Stimulated activated CD8-positive, alpha-beta memory T cell treated with anti-CD3 and anti-CD28 coated beads, Interleukin-2, amount 100 ng/mL, for 1 hour (primary cell): ENCODE results near the gene RNASE13.

Experiments used
- DNase-seq, 2 donors: peaks; one replicate each; pipeline ENCODE4 v3.0.0-alpha.2; 2020; ENCODE audit warnings: low read depth in 2 of 2

RNASE13 gene

GRCh38 chr14:21066882-21067502 lies 32.4 kb upstream of the RNASE13 start:
- no peak for DNase-seq

DNA sequence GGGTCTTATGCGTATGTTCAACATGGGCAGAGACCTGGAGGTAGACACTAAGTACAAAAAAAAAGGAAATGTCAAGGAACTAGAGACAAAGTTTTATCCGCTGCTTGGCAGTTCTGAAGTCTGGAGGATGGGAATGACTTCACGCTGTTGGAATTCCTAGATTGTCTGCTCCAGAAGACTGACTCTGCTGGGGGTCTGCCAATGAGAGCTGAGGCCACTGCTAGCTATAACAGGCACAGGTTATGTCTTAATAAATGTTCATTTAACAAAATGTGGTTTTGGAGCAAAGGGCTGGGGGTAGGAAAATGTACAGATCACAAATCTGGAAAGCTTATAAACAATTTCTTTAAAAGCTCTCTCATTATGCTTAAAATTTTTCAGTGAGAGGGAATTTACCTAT lies 28.9 kb upstream of the RNASE13 start:
- no peak for DNase-seq

- no peak for DNase-seq
These were observed 26.7 kb upstream of the RNASE13 start for GRCh38 chr14:21061347-21061668.

DNA sequence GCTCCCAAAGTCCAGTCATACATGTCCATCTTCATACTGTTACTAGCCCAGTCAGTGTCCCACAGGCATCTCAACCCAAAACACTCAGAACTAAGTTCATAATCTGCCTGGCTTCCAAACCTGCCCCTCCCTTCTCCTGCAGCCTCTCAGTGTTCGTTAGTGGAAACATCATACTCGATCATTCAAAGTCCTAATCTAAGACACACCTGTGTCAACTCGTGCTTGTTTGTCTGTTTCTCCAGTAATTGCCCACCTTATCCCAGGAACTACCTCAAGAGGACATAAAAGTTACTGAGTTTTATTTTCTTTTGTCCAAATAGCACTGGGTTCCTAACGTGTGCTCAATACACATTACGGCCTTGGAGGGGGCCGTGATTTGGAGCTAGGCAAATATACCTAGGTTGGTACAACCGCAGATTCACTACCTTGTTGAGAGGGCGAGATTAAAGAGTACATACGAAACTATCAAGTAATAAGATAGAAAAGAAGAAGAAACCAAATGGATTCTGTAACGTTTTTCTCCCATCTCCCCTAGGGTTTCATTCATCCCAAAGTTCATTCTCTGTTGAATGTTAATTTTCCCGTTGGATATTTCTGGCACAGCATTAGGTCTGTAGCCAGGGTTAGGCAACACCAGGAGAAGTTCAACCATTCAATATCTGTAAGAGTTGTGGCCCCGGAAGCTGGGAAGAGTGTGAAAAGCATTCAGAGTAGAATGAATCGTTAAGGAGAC lies 26.2 kb upstream of the RNASE13 start:
- DNase-seq = no peak

GRCh38 chr14:21059842-21060613 lies 25.4 kb upstream of the RNASE13 start:
- no peak for DNase-seq

DNA sequence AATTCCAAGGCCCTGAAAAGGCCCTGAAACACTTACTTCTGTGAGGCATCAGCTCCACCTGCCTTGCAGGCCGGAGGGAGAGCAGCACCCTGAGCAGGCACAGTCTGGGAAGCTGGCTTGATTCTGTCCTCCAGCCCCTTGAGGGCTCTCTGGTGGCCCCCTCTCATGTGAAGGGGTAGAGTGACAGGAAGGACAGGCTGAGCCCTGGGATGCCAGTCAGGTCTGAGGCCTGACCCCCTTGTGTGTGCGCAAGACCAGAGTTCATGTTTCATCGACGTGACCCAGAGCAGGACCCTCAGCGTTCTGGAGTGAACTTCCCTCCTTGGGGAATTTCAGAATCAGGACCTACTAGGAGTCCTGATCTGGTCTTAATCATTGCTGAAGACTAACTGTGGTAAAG lies 24.3 kb upstream of the RNASE13 start:
- no peak for DNase-seq

DNA sequence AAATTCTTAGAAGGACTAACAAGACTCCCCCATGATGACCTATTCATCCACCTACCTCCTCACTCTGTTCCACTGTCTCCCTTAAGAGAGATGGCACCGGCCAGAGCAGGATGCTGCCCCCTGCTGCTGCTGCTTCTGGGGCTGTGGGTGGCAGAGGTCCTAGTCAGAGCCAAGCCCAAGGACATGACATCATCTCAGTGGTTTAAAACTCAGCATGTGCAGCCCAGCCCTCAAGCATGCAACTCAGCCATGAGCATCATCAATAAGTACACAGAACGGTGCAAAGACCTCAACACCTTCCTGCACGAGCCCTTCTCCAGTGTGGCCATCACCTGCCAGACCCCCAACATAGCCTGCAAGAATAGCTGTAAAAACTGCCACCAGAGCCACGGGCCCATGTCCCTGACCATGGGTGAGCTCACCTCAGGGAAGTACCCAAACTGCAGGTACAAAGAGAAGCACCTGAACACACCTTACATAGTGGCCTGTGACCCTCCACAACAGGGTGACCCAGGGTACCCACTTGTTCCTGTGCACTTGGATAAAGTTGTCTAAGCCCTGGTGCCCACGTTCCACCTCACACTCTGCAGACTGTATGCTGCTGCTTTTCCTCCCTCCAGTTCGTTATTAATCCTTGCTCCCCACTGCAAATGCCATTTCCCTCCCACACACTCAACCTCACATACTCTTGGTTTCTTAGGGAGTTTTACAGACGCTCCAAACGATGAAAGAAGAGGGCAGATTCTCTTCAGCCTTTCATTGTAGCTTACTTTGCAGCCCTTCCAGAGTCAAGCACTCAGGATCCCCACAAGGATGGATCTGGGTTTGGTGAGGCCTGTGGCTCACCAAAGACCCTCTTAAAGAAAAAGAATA lies 23.4 kb upstream of the RNASE13 start, which contains the start of gene RNASE8:
Gene RNASE8, plus strand, starts transcription at position 20 of the 873 bp plus-strand sequence. Its CDS starts 71 bp downstream, at position 91.
- no peak for DNase-seq

DNA sequence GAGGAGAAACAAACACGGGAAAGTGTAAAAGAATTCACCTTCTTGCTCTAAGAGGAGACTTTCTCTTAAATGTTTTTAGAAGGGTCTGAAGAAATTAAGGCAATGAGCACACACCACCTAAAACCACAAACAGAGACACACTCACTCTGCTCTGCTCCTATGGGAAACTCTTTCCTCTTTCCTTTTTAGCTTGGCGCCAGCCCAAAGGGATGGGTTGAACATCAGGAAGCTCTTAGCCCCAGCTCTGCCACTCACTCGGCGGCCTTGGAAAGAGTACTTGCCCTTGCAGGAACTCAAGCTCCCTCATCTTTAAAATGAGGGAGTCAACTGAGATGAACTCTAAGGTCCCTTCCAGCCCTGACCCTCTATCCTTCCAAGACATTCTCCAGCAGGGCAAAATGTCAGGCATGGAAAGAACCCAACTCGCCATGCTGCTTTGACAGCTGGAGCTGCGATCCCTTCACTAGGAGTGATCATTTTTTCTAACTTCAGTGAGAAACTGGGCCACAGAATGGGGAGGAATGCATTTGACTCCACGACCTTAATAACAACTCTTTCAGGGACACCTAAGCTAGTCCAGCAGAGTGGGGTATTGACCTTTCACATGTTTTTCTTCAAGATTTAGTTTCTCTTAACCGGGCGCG lies 22.0 kb upstream of the RNASE13 start:
- DNase-seq = no peak

DNA sequence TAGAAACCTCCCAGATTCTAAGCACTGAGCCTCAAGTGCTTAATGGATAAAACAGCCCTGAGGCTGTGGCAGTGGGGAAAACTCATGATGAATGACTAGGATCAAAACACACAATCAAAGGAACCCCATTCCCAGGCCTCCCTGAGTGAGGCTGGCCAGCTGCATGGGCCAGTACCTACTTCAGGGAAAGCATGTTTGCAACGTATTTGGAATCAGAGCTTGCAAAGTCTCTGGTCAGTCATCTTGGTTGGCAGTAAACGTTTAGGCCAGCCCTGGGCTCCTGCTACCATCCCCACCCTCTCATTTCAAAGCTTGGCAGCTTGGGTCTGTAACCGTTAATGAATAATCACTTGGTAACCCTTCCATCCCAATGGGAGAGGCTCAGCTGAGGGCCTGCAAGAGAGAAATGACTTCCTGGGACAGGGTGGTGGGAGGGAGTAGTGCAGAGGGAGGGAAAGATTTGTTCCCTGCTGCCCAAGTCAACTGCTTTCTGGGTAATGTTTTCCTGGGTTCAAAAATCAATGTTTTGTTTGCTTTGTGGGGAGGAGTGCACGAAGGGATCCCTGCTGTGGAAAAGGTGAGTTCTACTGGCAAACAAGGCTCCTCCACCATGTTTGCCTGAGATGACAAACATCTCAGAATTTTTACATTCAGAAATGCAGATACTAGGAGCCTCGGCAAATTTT lies 21.0 kb upstream of the RNASE13 start:
- DNase-seq = no peak

- no peak for DNase-seq
These were observed 20.1 kb upstream of the RNASE13 start for GRCh38 chr14:21054768-21055145.

DNA sequence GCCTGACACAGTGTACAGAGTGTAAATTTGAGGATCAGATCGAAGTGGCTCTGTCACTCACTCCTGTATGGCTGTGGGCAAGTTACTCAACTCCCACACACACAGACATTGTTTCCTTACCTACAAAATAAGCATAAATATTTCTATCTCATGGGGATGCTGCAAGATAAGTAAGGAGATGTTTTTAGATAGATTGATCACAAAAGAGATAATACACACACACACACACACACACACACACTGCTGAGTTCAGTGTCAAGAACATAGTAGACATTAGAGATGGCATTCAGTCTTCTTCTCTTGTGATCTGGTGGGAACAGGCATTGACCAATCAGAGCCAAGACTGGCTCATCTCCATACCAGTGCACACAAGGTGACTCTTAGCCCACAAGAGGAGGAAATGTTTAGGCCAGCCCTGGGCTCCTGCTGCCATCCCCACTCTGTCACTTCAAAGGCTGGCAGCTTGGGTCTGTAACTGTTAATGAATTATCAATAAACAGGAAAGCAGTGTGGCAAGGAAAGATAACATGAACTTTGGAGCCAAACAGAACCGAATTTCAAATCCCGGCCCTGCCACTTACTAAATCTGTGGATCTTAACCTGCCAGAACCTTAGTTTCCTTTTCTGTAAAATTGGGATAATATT lies 19.6 kb upstream of the RNASE13 start:
- no peak for DNase-seq

GRCh38 chr14:21053184-21054122 lies 18.8 kb upstream of the RNASE13 start:
- no peak for DNase-seq

DNA sequence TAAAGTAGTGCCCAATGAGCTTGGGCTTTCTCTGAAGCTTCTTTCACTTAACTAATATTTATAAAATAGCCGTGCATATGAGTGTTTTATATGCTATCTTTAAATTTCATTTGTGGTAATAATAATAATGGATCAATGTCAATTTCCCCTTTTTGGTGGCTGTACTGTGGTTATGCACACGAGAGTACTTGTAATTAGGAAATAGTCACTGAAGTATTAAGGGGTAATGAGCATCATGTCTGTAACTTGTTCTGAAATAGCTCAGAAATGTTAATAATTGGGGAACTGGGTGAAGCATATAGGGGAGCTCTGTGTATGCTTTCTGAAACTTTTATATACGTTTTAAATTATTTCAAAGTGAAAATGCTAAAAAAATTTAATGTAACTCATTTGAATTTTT lies 16.0 kb upstream of the RNASE13 start:
- no peak for DNase-seq

GRCh38 chr14:21049271-21049673 lies 14.7 kb upstream of the RNASE13 start:
- DNase-seq = no peak

DNA sequence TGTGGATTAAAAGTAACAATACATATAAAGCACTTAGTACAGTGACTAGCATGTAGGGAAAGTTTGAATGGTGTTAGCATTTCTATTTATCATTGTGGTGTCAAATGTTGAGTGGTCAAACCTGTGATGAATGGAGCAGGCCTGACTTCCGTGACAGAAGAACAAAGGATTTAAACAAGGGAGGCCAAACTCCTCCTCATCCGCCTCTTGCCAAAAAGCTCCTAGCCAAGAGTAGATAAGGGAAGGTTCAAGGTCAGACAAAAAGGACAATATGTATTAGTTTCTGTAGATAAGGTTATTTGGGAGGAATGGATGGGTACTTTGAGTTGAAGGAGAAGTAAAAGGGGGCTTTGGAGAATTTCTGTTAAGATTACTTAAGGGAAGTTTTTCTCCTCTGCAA lies 14.0 kb upstream of the RNASE13 start:
- no peak for DNase-seq

GRCh38 chr14:21047378-21047781 lies 12.8 kb upstream of the RNASE13 start:
- DNase-seq = no peak

GRCh38 chr14:21043974-21044618 lies 9.5 kb upstream of the RNASE13 start:
- DNase-seq = no peak

DNA sequence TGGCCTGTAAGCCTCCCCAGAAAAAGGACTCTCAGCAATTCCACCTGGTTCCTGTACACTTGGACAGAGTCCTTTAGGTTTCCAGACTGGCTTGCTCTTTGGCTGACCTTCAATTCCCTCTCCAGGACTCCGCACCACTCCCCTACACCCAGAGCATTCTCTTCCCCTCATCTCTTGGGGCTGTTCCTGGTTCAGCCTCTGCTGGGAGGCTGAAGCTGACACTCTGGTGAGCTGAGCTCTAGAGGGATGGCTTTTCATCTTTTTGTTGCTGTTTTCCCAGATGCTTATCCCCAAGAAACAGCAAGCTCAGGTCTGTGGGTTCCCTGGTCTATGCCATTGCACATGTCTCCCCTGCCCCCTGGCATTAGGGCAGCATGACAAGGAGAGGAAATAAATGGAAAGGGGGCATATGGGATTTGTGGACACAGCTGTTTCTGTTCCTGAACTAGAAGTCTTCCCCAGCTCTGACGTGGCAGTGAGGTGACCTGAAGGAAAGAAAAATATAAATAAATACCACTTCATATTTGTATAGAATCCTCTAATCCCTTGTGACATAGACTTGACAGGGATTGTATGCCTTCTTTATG lies 8.9 kb upstream of the RNASE13 start:
- no peak for DNase-seq
